Endothelial cell (in vitro differentiated cells): ENCODE measurements around the gene CHIT1. TPM values are rescaled to one million over a fixed set of nuclear protein-coding genes. Genes with fewer than 3 reads are reported as not detected.

Experiments used
- DNase-seq: peaks from one replicate; pipeline ENCODE4 v3.0.0; 2021; ENCODE audit warnings: low spot score
- H3K27ac Mint-ChIP-seq: one replicate; pipeline ENCODE4 v1.8.0; 2021; ENCODE audit warnings: mixed read lengths, inconsistent platforms; ENCODE audit not compliant: unreplicated experiment
- H3K27me3 Mint-ChIP-seq: one replicate; pipeline ENCODE4 v1.8.0; 2021; ENCODE audit warnings: mild to moderate bottlenecking, moderate library complexity, mixed read lengths, inconsistent platforms; ENCODE audit not compliant: unreplicated experiment
- H3K36me3 Mint-ChIP-seq: one replicate; pipeline ENCODE4 v1.8.0; 2021; ENCODE audit warnings: mild to moderate bottlenecking, low read depth, mixed read lengths, inconsistent platforms; ENCODE audit not compliant: unreplicated experiment
- H3K4me1 Mint-ChIP-seq: one replicate; pipeline ENCODE4 v1.8.0; 2021; ENCODE audit warnings: mild to moderate bottlenecking, mixed read lengths, inconsistent platforms; ENCODE audit not compliant: unreplicated experiment
- H3K4me3 Mint-ChIP-seq: one replicate; pipeline ENCODE4 v1.8.0; 2021; ENCODE audit warnings: mild to moderate bottlenecking, mixed read lengths, inconsistent platforms; ENCODE audit not compliant: unreplicated experiment
- H3K9me3 Mint-ChIP-seq: one replicate; pipeline ENCODE4 v1.8.0; 2021; ENCODE audit warnings: mixed read lengths, inconsistent platforms; ENCODE audit not compliant: unreplicated experiment
- CTCF ChIP-seq: fragments of 200-600 bp; sonication (generic); IDR thresholded peaks from one replicate; pipeline ENCODE4 v1.5.0; 2021; ENCODE audit warnings: antibody characterized with exemption; ENCODE audit not compliant: unreplicated experiment
- total RNA-seq: library from RNA; stranded (reverse); fragmentation: NEBNext Ultra II Directional; extraction: Animal tissue kit (Norgen Biotek cat#: 25700); gene quantifications from one replicate; pipeline ENCODE4 v1.2.1, GENCODE V29; 2021; ENCODE audit not compliant: unreplicated experiment

Gene CHIT1
- total RNA-seq, 1 donor from 2014 or later: not detected

GRCh38 chr1:203187304-203187685 is 42.2 kb downstream of the CHIT1 start:
- Mint-ChIP-seq H3K27ac (no peak overlapping the region), H3K4me1 (peaks cover 11% of the 10 kb centered on the region), H3K36me3 (no peaks in the 10 kb centered on the region), H3K9me3 (no peaks in the 10 kb centered on the region), H3K27me3 (peaks cover 15% of the 10 kb centered on the region), H3K4me3 (peak overlapping the region; percentile 42)
- no peak for TF ChIP-seq CTCF
- no peak for DNase-seq

DNA sequence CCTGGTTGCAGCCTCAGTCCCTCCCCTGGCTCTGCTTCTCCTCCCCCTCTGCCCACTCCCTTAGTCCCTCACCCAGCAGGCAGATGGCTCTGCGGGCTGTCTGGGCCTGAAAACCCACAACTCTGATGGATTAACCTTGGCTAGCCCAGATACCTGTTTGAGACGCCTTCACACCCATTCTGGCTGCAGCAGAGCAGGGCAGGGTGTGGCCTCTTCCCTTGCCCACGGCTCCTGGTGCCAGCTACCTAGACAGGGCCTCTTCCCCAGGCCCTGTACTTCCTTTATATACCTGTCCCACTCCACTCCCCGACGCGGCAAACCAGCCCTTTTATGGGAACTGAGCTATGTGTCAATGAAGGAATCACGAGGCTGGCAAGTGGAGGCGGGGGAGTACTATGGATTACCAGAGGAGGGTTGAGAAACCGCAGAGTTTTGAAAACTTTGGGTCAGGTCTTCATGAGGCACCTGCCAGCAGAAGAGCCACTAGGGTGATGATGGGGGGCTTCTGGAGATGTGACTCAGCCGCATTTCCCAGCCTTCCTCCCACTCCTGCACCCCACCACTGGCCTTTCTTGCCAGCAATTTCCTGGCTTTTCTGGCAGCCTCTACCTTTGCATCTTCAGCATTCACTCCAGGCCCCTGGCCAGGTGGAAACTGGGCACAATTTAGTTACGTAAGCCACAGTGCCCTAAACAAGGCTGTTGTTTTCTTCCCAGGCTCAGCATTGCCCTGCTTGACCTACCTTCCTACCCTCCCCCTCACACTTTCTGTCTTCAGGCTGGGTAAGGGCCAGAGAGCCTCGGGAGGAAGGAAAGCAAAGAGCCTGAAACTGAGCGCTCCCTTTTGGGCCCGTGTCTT is 42.8 kb downstream of the CHIT1 start, which contains the start of gene CHI3L1:
Gene CHI3L1 (minus strand): TSS at position 259 of the 858 bp plus-strand sequence. CDS start 81 bp downstream, at position 178.
- peak within 1 kb of the TSS; percentile 42 for H3K4me3 Mint-ChIP-seq
- H3K27ac Mint-ChIP-seq: no peak within 1 kb of the TSS
- peaks cover 11% of the 10 kb centered on the region for H3K4me1 Mint-ChIP-seq
- TF ChIP-seq CTCF: no peak
- no peaks in the 10 kb centered on the region for H3K9me3 Mint-ChIP-seq
- DNase-seq: no peak
- H3K36me3 Mint-ChIP-seq: no peaks in the 10 kb centered on the region
- H3K27me3 Mint-ChIP-seq: peaks cover 15% of the 10 kb centered on the region

GRCh38 chr1:203186091-203186445 is 43.4 kb downstream of the CHIT1 start:
- Mint-ChIP-seq H3K9me3 (no peaks in the 10 kb centered on the region), H3K4me1 (peaks cover 11% of the 10 kb centered on the region), H3K27me3 (peaks cover 16% of the 10 kb centered on the region), H3K27ac (no peak overlapping the region), H3K4me3 (no peak overlapping the region), H3K36me3 (no peaks in the 10 kb centered on the region)
- no peak for DNase-seq
- no peak for TF ChIP-seq CTCF

- H3K36me3 Mint-ChIP-seq: no peaks in the 10 kb centered on the region
- peaks cover 11% of the 10 kb centered on the region for H3K4me1 Mint-ChIP-seq
- no peak overlapping the region for H3K4me3 Mint-ChIP-seq
- H3K27ac Mint-ChIP-seq: no peak overlapping the region
- DNase-seq: no peak
- no peak for TF ChIP-seq CTCF
- H3K27me3 Mint-ChIP-seq: peaks cover 17% of the 10 kb centered on the region
- no peaks in the 10 kb centered on the region for H3K9me3 Mint-ChIP-seq
These were observed 43.9 kb downstream of the CHIT1 start for GRCh38 chr1:203185585-203185984.

DNA sequence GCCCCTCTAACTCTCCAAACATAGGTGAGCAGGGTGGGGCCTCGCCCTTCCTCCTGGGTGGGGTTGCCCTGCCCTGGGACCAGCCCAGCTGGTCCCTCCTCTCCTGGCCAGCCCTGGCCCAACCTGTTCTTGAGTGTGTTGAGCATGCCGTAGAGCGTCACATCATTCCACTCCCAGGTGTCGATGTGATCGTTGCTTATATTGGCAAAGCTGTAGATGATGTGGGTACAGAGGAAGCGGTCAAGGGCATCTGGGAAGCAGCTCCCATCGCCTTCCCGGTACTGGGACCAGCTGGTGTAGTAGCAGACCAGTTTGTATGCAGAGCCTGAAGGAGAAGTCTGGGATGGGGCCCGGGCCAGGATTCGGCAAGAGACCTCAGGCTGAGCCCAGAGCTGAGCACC is 44.4 kb downstream of the CHIT1 start:
- Mint-ChIP-seq H3K4me1 (peaks cover 11% of the 10 kb centered on the region), H3K4me3 (no peak overlapping the region), H3K27ac (no peak overlapping the region), H3K36me3 (no peaks in the 10 kb centered on the region), H3K9me3 (no peaks in the 10 kb centered on the region), H3K27me3 (peaks cover 17% of the 10 kb centered on the region)
- TF ChIP-seq CTCF: no peak
- DNase-seq: no peak
